T1000 (cell line): Measurements from ENCODE around the gene ZFYVE21.

Source experiments
- DNase-seq: peaks from one replicate; lab custom pipeline; 2025; ENCODE audit warnings: mixed read lengths; lab: John Stamatoyannopoulos, UW

The ZFYVE21 gene

DNA sequence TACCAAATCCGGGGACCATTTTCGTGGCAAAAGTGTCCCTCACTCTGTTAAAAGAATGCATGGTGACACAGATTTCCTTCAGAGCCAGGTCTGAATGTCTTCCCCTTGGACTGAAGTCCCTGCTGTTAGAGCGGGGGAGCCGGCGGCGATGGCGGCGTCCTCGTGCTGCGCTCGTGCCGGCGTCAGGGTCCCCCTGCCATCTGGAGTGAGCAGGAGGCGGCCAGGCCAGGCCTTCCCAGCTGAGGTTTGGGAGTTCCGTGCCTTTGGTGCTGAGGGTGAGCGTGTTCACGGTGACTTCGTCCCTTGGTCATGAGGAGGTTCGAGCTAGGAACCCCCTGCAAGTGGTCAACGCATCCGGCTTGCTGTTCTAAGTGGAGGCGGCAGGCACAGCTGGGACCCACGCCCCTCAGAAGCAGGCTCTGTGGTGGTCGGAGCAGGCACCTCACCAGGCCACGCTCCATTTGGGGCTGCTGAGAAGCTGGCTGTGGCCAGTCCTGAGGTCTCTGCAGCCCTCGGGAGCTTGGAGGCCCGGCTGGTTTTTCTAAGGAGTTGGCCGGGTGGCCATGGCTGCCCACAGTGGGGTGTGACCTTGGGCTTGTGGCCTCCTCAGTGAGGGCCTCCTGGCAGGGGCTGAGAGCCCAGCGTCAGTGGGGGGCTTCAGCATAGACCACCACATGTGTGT is 9.5 kb downstream of the ZFYVE21 start:
- DNase-seq: no peak

DNA sequence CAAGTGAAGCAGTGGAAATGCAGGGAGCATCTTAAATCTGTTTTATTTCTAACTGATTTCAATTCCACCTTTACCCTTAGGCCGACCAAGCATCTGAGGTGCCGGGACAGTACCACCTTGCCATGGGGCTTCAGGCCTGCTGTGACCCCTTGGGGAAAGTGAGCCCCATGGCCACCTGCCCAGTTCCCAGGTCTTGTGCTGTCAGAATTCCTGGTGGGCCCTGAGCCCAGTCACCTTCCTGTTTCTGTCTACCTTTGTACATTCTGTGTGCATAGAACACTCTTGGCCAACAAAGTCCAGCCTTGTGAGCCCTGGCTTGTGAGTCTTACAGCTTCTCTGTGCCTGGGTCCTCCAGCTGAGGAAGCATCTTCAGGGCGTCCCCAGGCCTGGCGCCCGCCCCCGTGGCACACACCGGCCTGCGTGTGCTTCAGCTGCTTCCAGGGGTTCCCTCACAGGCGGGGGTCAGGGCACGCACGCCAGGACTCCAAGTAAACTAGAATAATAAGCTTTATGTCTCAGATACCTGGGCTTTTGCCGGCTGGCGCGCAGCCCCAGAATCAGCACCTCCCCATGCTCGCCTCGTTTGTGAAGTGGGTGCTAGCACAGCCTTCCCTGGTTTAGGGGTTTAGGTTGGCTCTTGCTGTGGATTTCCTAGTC is 10.3 kb downstream of the ZFYVE21 start:
- no peak for DNase-seq

DNA sequence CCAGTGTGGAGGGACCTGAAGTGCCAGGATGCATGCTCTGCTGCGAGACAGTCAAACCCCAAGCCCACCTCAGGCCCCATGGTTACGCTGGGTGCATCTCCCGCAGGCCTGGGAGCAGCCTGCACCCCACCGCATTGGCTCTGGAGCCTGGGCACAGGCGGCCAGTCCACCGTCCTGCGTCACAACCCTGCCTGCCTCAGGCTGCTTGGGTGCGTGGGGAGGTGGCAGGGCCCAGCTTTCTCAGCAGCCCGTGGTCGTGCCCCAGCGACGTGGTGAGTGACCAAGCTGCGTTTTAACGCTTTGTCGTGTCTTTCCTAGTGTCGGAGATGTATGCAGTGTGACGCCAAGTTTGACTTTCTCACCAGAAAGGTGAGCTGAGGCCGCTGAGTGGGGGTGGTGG is 10.9 kb downstream of the ZFYVE21 start:
- no peak for DNase-seq

DNA sequence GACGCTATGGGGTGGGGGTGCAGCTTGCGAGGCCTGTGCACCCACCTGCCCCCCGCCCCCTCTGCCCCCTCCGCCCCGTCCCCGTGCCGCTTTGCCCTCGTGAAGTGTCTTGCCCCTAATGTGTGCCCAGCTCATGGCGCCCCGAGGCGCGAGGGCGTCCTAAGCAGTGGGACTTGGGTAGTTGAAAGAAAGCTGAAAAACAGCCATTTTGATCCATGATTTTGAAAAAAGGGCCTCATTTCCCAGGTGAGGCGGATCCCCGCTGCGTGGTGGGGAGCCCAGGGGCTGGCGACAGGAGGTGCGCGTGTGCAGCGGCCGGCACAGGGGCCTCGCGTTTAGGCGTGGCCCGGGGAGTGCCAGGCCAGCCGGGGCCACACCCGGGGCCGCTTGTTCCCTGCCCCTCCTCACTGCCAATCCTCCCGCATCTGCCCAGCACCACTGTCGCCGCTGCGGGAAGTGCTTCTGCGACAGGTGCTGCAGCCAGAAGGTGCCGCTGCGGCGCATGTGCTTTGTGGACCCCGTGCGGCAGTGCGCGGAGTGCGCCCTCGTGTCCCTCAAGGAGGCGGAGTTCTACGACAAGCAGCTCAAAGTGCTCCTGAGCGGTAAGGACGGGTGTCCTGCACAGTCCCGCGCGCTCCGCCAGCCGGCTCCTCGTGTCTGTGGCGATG is 11.8 kb downstream of the ZFYVE21 start:
- no peak for DNase-seq

DNA sequence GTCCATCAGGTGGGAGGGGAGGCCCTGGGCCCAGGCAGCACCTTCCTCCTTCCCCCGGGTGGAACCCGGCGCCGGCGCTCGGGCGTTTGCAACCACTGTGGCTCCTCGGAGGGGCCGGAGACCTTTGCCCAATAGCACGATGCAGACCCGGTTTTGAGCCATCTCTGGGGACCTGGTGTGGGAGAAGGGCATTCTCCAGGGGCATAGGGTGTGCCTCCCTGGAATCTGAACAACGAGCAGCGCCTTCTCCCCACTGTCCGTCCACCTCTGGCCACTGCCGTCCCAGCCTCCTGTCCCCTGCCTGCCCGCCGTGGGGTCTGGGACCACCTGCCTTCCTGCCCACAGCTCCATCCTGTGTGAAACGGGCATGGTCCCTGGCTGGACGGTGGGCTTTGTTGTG is 12.5 kb downstream of the ZFYVE21 start:
- no peak for DNase-seq

DNA sequence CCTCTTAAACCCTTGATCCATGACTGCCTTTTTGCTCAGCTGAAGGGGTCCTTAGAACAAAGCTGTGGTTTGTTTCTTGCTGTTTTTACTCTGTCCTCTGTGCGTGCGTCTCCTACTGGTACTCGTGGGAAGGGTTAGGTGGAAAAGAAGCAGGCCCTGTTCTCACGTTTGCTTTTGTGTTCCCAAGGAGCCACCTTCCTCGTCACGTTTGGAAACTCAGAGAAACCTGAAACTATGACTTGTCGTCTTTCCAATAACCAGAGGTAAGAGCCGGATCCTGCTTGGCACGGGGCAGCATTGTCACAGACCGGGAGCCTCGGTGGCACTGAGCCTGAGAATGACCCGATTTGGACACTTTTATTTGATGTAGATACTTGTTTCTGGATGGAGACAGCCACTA is 13.1 kb downstream of the ZFYVE21 start:
- DNase-seq: no peak

DNA sequence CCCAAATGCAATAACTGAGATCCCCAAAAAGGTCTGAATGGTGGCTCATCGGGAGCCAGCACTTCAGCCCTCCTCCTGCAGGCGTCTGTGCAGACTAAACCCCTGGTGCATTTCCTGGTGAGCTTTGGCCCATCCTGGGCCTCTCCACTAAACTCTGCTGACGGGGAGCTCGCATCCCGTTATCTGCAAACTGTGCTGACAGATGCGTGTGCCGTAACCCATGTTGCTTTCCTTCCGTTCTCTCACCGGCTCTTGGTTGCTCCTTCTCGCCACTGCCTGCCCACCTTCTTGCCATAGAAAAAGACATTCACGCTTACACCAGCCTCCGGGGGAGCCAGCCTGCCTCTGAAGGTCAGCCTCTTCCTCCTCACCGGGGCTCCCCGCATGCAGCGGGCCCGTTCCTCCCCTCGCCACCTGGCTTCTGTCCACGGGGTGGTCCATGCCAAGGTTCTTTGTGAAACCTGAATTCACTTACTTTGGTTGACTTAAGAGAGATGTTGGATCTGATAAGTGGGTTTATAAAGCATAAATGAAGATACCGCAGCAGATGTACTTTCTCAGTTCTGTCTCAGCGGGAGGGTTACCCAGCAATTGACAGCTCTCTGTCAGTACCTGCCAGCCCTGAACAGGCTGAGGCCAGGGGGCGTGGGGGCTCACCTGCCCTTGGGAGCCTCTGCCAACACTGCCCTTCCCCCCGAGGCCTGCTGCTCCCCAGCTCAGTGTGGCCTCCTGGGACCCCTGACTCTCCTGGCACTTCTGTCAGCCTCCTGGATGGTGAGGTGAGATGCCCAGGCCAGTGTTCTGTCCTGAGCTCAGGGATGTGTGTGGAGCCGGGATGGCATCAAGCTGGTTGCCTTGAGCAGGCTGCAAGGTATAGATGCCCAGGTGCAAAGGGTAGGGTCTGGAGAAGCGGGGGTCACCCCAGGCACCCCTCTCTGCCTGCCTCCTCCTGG is 14.2 kb downstream of the ZFYVE21 start:
- DNase-seq: no peak

DNA sequence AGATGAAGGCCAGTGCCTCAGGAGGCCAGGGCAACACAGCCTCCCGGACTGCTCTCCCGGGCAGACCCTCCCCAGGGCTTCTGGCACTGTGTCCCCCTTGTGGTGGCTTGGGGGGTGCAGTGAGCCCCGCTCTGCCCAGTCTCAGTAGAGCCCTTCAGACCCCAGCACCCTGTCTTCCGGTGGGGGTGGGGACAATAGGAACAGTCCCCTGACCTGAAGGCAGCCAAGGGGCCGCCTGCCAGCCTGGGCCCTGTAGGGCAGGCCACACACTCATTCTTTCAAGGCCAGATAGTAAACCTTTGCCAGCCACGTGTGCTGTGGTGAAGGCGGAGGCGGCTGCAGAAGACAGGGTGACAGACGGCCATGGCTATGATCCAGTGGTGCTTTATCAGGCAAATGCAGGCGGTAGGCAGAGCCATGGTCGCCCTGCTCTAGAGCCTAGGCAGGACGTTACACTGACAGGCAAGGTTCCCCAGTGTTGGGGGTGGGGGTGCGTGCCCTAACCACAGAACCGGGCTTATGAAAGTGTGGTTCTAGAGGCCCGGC is 15.0 kb downstream of the ZFYVE21 start:
- DNase-seq: no peak

DNA sequence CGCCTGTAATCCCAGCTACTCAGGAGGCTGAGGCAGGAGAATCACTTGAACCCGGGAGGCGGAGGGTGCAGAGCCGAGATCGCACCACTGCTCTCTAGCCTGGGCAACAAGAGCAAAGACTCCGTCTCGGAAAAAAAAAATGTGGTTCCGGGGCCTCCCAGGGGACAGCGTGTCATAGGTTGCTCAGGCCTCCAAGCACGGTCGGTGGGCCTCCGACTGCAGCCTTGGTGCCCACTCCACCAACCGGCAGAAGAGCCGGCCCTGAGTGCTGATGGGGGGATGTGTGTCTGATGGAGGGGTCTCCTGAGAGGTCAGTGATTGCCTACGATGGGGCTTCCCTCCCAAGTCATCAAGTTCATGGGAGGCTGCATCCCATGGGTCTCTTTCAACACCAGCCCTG is 15.9 kb downstream of the ZFYVE21 start:
- DNase-seq: no peak

DNA sequence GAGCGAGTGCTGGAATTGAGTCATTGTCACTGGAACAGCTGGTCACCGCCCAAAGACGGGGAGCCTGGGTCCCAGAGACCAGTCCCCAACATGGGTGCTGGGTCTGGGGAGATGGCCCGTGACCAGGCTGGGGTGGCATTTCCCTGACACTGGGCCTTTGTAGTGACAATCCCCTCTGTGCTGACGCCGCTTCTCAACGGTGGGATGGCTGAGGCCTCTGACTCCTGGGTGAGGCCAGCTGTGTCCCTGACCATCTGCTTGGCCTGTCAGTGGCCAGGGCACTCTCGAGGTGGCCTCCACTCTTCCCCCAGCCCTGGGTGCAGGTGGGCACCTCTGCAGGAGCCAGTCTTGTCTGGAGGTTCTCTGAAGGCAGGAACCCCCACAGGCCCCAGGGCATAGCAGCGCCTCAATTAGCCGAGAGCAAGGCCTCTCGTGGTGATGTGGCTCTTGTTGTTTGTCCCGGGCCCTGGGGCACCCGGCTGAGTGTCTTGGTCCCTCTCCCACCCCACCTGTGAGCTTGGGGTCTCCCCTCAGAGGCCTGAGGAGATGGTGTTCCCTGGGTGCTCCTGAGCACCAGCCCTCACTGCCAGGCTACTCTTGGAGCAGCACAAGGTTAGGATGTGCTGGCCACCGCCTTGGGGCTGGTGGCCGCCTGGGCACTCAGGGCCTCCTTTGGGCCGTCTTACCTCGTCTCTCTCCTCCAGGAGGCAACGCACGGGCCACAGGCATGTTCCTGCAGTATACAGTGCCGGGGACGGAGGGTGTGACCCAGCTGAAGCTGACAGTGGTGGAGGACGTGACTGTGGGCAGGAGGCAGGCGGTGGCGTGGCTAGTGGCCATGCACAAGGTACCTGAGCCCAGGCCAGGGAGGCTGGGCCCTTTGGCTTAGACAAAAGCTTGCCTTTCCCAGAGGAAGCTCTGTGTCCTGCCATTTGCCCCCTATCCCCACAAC is 16.6 kb downstream of the ZFYVE21 start:
- DNase-seq: no peak

DNA sequence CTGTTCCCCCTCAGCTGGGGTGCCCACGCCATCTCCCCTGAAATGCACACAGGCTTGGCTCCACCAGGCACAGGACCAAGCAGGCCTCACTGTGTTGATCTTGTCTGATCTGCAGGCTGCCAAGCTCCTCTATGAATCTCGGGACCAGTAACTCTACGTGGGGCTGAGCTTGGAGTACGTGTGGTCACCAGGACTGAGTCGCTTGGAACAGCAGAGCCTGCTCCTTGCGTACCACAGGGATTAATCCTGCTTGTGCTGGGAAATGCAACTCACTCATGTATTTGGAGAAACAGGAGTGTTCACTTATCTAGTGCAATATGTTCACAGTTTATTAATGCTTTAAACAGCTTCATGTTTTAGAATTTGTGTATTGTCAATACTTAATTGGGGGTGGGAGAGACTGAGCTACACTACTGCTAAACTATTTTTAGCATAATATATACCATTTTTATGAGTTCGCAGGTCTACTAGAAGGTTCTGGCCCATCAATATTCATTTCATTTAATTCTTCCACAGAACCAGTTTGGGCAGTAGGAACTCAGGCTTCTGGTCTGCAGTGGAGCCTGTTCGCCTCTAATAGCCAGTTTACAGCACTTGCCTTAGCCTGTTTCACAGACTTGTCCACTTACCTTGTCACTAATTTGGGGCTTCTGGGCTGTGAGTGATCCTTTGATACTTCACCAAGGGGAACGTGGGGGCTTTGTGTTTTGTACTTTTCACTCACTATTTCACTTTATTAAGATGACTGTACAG is 17.4 kb downstream of the ZFYVE21 start:
- DNase-seq: no peak

DNA sequence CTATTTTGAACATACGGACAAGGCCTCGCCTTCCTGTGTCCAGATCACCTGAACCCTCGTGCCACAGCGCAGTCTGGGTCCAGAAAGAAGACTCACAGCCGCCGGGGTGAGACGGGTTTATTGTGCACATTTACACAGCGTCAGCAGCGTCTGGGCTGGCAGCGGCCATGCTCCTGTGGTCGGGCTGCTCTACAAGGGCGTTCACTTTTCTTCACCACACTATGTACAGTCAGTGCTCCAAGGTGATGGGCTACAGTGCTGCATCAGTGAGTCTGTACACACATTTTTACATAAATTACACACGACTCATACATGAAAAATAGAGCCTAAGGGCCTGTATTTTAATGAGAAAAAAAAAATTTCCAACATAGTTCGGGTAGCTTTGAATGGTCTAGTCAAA is 18.0 kb downstream of the ZFYVE21 start:
- DNase-seq: no peak

DNA sequence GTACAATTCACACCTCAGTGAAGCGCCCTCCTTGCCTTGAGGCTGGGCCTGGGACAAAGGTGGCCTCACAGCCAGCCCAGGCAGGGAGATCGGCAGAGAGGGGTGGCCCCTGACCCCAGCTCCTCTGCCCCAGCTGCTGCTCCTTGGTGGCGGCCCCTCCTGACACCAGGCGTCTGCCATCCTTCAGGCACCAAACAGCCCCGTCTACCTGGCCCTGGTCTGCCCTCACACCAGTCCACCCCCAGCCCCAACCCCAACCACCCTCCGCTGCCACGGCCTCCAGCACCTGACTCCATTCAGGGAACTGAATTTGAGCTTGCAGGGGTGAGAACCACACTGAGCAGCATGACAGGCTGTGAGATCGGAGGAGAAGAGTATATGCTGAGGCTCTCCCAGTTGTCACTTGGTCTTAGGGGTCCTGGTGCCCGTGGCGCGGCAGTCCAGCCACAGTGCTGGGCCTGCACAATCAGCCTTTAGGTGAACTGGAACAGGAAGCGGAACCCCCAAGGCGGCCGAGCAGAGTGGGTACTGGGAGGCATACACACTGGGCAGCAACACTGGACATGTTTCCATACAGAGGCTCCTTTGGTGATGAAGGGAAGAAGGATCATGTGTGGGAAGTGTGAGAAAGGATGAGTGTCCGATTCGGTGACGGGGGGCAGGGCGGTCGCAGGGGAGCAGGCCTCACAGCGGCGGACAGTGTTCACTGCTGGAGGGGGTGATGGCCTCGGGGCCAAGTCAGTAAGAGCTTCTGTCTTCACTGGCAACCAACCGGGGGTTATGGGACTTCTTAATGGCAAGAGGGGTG is 18.7 kb downstream of the ZFYVE21 start:
- DNase-seq: no peak

DNA sequence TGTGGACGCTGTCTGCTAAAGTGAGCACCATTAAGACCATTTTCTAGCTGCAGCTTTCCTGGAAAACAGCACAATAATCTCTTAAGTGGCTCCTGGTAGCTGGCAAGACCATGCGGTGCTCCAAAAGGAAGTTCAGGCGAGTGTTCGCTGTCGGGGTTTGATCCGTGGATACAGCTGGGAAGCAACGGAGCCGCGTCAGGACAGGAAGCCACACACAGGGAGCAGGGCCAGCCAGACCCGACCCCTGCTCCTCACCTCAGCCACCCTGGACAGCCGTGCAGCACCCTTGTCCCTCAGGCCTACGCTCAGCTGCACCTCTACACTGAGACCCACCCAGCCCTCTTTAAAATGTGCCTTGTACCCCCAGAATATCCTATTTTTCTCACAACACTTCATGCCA is 19.4 kb downstream of the ZFYVE21 start:
- DNase-seq: no peak

DNA sequence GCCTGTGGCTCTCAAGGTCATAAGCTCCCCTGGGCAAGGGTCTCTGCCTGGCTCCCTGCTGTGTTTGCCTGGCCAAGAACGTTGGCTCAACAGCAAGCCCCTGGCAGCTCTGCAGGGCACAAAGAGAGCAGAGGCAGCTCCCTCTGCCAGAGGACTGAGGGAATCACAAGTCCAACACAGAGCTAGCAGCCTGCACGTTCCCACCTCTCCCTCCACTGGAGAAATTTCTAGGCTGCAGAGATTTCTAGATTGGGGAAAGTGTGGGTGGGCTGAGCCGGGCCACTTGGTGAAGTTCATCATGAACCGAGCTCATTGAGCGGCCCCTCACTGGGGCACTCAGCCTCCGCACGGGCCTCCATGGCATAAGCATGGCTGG is 19.8 kb downstream of the ZFYVE21 start:
- no peak for DNase-seq

DNA sequence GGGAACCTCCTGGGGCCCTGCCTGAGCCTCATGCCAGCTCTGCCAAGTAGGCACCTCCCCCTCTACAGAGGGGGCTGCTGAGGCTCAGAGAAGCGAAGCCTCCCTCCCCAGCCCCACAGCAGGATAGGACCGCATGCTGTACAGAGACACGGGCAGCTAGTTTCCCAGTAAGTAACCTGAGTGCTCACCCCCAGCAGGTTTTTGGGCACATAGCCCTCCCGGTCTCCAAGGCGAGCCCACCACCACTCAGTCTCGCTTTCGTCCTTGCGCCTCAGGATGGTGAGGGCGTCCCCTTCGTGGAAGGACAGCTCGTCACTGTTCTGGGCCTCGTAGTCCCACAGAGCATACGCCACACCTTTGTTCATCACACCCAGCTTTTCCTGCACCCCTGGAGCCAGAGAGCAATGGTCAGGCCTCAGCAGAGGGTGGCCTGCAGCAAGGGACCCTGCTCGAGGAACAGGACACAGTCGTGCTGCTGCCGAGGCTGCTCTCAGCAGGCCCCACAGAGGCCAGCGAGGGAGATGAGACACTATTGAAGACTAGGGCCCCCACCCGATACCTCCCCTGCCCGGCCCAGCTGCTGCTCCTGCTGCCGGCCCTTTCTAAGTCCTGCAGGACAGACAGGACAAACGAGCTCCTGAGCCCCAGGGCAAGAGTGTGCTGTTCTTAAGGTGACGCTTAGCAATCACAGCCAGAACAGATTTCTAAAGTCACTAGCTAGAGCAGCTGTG is 20.4 kb downstream of the ZFYVE21 start:
- DNase-seq: no peak

DNA sequence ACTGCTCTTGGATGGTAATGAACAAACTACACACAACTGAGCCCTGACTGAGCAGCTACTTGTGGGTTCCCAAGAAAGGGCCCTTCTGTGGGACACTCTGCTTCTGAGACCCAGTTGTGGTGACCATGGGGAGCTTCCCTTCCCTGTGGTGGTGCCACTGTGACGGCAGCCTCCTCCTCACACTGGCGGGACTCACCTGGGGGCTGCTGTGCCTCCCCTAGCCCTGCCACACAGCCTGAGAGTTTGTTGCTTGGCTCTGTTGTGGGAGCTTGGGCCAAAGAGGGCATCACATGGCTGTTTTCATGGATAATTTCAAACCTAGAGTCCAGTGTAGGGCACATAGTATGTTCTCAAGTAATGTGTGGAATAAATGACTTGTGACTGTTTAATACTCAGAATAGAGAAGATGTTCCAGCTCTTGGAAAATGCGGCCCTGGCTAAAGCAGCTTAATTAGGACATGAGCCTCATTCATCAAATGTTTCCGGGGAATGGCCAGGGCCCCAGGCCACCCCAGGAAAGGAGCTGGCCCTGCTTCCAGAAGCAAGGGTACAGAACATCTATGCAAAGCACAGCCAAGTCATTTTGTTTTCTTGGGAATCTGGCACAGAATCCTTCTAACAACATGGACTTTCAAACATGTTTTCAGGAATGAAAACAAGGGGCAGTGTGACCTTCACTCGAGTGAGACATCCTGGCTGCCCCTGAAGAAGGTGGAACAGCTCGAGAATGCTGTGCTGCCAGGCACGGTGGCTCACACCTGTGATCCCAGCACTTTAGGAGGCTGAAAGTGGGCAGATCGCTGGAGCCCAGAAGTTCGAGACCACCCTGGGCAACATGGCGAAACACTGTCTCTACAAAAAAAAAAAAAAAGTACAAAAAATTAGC is 21.2 kb downstream of the ZFYVE21 start:
- DNase-seq: no peak
